ENCODE data around the gene MIF. TPM values are rescaled to one million over a fixed set of nuclear protein-coding genes. Genes with fewer than 3 reads are reported as not detected.

Gene MIF
- total and polyA plus RNA-seq, 2 of the 4 experiments (the other 2 are of a cell fraction), result 123 to 530 TPM

DNA sequence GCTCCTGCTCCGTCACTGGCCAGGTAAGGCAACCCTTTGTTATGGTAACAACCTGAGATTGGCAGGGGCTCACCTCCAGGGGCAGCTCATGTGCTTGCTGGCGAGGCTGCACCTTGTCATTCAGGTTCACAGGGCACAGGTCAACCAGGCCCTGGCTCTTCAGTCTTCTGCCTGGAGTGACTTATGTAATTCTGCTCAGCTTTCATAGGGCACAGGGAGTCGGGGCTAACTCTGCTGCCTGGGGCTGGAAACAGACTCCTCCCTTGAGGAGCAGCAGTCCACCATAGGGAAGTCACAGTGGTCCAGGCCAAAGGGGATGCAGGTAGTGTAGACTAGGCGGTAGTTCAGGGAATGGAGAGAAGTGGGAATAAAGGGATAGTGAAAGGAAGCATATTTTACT lies 1.5 kb upstream of the MIF start:
- Histone ChIP-seq H3K18ac (ENCODE audit: low read depth, low read length) (no peak overlapping the region), H3K79me1 (ENCODE audit: low read depth in 1 of 2, low read length in 2 of 2) (peaks cover 17 to 31% of the 10 kb centered on the region in 2 experiments), H4K5ac (ENCODE audit: low read depth, low read length) (no peak overlapping the region), H3K4me1 (ENCODE audit: control insufficient read depth, insufficient read depth, low read length) (peaks cover 15% of the 10 kb centered on the region), H3K4me3 (ENCODE audit: insufficient read depth, low read depth, low read length) (no peak overlapping the region), H2BK5ac (ENCODE audit: low read depth, low read length, poor library complexity, severe bottlenecking) (no peak overlapping the region), H3K14ac (replicated peaks; ENCODE audit: low read depth, low read length) (no peak overlapping the region), H3K9me1 (ENCODE audit: insufficient read depth, low read length) (peaks cover 22% of the 10 kb centered on the region), H2AFZ (replicated peaks; ENCODE audit: low read length, poor library complexity) (no peak overlapping the region), H3K9ac (ENCODE audit: low read depth, low read length) (no peak overlapping the region), H2AK5ac (ENCODE audit: low read depth, low read length) (0 out of 2 replicates have a peak overlapping the region, but pooled peaks have one; percentile 2), H3K9me3 (ENCODE audit: control insufficient read depth, insufficient read depth, low read length) (no peaks in the 10 kb centered on the region), H4K20me1 (ENCODE audit: insufficient read depth, low read length) (peaks cover 24% of the 10 kb centered on the region), H3K23ac (ENCODE audit: low read depth, low read length) (no peak overlapping the region), H2BK20ac (ENCODE audit: low read depth, low read length) (no peak overlapping the region), H3K27me3 (ENCODE audit: control insufficient read depth, insufficient read depth, low read length) (no peaks in the 10 kb centered on the region), H3K56ac (ENCODE audit: extremely low read depth, insufficient read depth, low read length) (no peak overlapping the region), H3K4me2 (ENCODE audit: low read depth, low read length) (no peak overlapping the region), H2BK120ac (ENCODE audit: low read depth, low read length) (no peak overlapping the region), H3K4ac (ENCODE audit: low read depth, low read length) (no peak overlapping the region; the same call in 1 of the 2 replicates), H3K27ac (ENCODE audit: insufficient read depth, low read length) (no peak overlapping the region), H3K36me3 (ENCODE audit: control insufficient read depth, insufficient read depth, low read length) (peaks cover 20% of the 10 kb centered on the region), H4K91ac (ENCODE audit: insufficient read depth, low read depth, low read length) (no peak overlapping the region; the same call in 1 of the 2 replicates), H4K8ac (ENCODE audit: low read depth in 2 of 2, low read length in 2 of 2) (no peak overlapping the region), H2AK9ac (replicated peaks; ENCODE audit: low read depth, low read length, poor library complexity) (no peak overlapping the region), H2BK15ac (ENCODE audit: low read depth, low read length) (no peak overlapping the region)
- ChIA-PET POLR2A (ENCODE audit: unreplicated experiment) (no interaction called here), CTCF (no interaction called here)
- dilution Hi-C loops (cut with HindIII; ENCODE audit: low sequenced_read_pairs, unreplicated experiment), result no loop called here
- BruUV-seq (replicated peaks), result no TSS peak
- intact Hi-C loops (cut with micrococcal nuclease), result no loop called here
- no peak for TF ChIP-seq SMC3 (IDR thresholded peaks at IDR 0.05; ENCODE audit: low read depth, low read length)
- TF ChIP-seq NFE2L2 (IDR thresholded peaks at IDR 0.05; ENCODE audit: low read depth, low read length), result no peak
- TF ChIP-seq FOS (IDR thresholded peaks at IDR 0.05; ENCODE audit: low read depth, low read length), result no peak
- TF ChIP-seq RAD21 (IDR thresholded peaks at IDR 0.05; ENCODE audit: low read length), result no peak
- no peak for TF ChIP-seq RCOR1 (IDR thresholded peaks at IDR 0.05; ENCODE audit: insufficient replicate concordance, low read length)
- TF ChIP-seq USF2 (IDR thresholded peaks at IDR 0.05; ENCODE audit: low read depth, low read length), result no peak
- no peak for TF ChIP-seq BHLHE40 (IDR thresholded peaks at IDR 0.05; ENCODE audit: low read depth, low read length)
- no peak for TF ChIP-seq POLR2A (IDR thresholded peaks at IDR 0.05; ENCODE audit: low read depth, low read length)
- TF ChIP-seq RFX5 (IDR thresholded peaks at IDR 0.05; ENCODE audit: low read depth, low read length), result no peak
- TF ChIP-seq CEBPB (IDR thresholded peaks at IDR 0.05; ENCODE audit: low read depth, low read length), result no peak
- no peak for TF ChIP-seq MXI1 (IDR thresholded peaks at IDR 0.05; ENCODE audit: borderline replicate concordance, low read depth, low read length)
- TF ChIP-seq, protein P1, sequence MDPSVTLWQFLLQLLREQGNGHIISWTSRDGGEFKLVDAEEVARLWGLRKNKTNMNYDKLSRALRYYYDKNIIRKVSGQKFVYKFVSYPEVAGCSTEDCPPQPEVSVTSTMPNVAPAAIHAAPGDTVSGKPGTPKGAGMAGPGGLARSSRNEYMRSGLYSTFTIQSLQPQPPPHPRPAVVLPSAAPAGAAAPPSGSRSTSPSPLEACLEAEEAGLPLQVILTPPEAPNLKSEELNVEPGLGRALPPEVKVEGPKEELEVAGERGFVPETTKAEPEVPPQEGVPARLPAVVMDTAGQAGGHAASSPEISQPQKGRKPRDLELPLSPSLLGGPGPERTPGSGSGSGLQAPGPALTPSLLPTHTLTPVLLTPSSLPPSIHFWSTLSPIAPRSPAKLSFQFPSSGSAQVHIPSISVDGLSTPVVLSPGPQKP (IDR thresholded peaks at IDR 0.05; ENCODE audit: borderline replicate concordance, low read depth, low read length), result no peak
- TF ChIP-seq CHD1 (IDR thresholded peaks at IDR 0.05; ENCODE audit: low read depth, low read length), result no peak
- no peak for TF ChIP-seq MAZ (IDR thresholded peaks at IDR 0.05; ENCODE audit: borderline replicate concordance, low read depth, low read length)
- TF ChIP-seq MAFK (IDR thresholded peaks at IDR 0.05; ENCODE audit: low read depth, low read length), result no peak
- in situ Hi-C loops (cut with MboI; ENCODE audit: low sequenced_read_pairs), result no loop called here
- WGBS, 2 experiments (ENCODE audit: extremely low coverage in 2 of 2, insufficient read length in 1 of 2), result 61% methylated on average over 3 of the region's 4 CpGs; no CpG with 5 or more reads in 1 of the 2 experiments
- DNase-seq (no peak), ATAC-seq (ENCODE audit: low read depth) (no peak)
